K562 (cell line): ENCODE data around the gene MIEN1. TPM values are rescaled to one million over a fixed set of nuclear protein-coding genes. Genes with fewer than 3 reads are reported as not detected.

Source experiments
- ATAC-seq: fragments of 200-7000 bp; cut with Tn5 transposase; 3 replicates; pipeline ENCODE4 v1.9.1; 2020; ENCODE audit warnings: moderate library complexity
- BruUV-seq: library from RNA; stranded (reverse); fragments of 400-500 nt; replicated peaks from 2 replicates; lab custom pipeline; 2021; lab: Mats Ljungman, UMichigan
- CTCF ChIA-PET: fragments of 300-600 bp; formaldehyde crosslinking; extraction: SDS; loops from one replicate; lab custom pipeline; 2021; ENCODE audit warnings: low intra/inter-chr PET ratio; lab: Yijun Ruan, JAX
- POLR2A ChIA-PET: fragments of 300-600, 350-650 bp; sonication (Branson Sonifier 250); formaldehyde crosslinking; extraction: SDS; loops from one replicate; lab custom pipeline; 2021; ENCODE audit warnings: antibody characterized with exemption, inconsistent platforms; lab: Yijun Ruan, JAX
- DNase-seq, 4 experiments: peaks; one replicate each; pipeline versions ENCODE4 v3.0.0 to v3.0.0-alpha.2; 2011 to 2018; ENCODE audit warnings: low spot score in 3 of 4, mixed read lengths in 3 of 4; ENCODE audit errors: extremely low read depth in 1 of 4
- FAIRE-seq: peaks from 2 replicates; lab custom pipeline; 2011; peaks lifted over from hg19 to GRCh38; lab: Jason Lieb, UNC
- H2AFZ ChIP-seq: 2 replicates; pipeline ENCODE4 v1.6.0; 2011; ENCODE audit warnings: low read depth, low read length, control low read depth, inconsistent platforms
- H3K27ac ChIP-seq: fragments of 200-600 bp; 3 replicates; pipeline ENCODE4 v1.8.0; 2011; ENCODE audit warnings: low read depth, mild to moderate bottlenecking, control low read depth, inconsistent platforms, low read length, moderate library complexity, mixed read lengths; ENCODE audit errors: extremely low read depth
- H3K27me3 ChIP-seq, 2 experiments: fragments of 300-600 bp in 1 of 2; 2 replicates in 1 of 2; 3 replicates in 1 of 2; pipeline versions ENCODE4 v1.6.0 to v1.8.0; 2011; ENCODE audit warnings: inconsistent platforms in 2 of 2, low read length in 2 of 2, mild to moderate bottlenecking in 1 of 2, mixed read lengths in 1 of 2, moderate library complexity in 1 of 2; ENCODE audit not compliant: control insufficient read depth in 2 of 2, insufficient read depth in 2 of 2
- H3K36me3 ChIP-seq: fragments of 300-600 bp; 3 replicates; pipeline ENCODE4 v1.8.0; 2011; ENCODE audit warnings: mild to moderate bottlenecking, low read length, inconsistent platforms; ENCODE audit not compliant: control insufficient read depth, insufficient read depth
- H3K4me1 ChIP-seq, 2 experiments: fragments of 200-600 bp in 1 of 2; replicated peaks in 1 of 2; 2 replicates in 1 of 2; 3 replicates in 1 of 2; pipeline versions ENCODE4 v1.5.1 to v1.8.0; 2011; ENCODE audit warnings: inconsistent platforms in 2 of 2, low read length in 2 of 2, mild to moderate bottlenecking in 1 of 2, mixed read lengths in 1 of 2, moderate library complexity in 1 of 2; ENCODE audit not compliant: control insufficient read depth in 2 of 2, insufficient read depth in 2 of 2
- H3K4me2 ChIP-seq: 2 replicates; pipeline ENCODE4 v1.6.1; 2011; ENCODE audit warnings: low read length, control low read depth, inconsistent platforms, mixed read lengths; ENCODE audit not compliant: insufficient read depth
- H3K4me3 ChIP-seq: fragments of 200-600 bp; sonication (generic), shearing (Covaris generic); 2 replicates; pipeline ENCODE4 v1.5.1; 2016; ENCODE audit warnings: control low read depth, inconsistent platforms
- H3K79me2 ChIP-seq: fragments of 200-600 bp; 3 replicates; pipeline ENCODE4 v1.8.0; 2011; ENCODE audit warnings: low read length, inconsistent platforms; ENCODE audit not compliant: control insufficient read depth, insufficient read depth
- H3K9ac ChIP-seq, 2 experiments: 2 replicates each; pipeline versions ENCODE4 v1.6.0 to v1.6.1; 2011; ENCODE audit warnings: low read depth in 2 of 2, low read length in 2 of 2, control low read depth in 1 of 2, inconsistent platforms in 1 of 2, mild to moderate bottlenecking in 1 of 2, mixed read lengths in 1 of 2; ENCODE audit not compliant: insufficient read depth in 1 of 2
- H3K9me1 ChIP-seq: one replicate; pipeline ENCODE4 v1.6.0; 2011; ENCODE audit warnings: inconsistent platforms, mild to moderate bottlenecking, low read length, moderate library complexity; ENCODE audit not compliant: control insufficient read depth, insufficient read depth
- H3K9me3 ChIP-seq: replicated peaks from 2 replicates; pipeline ENCODE4 v1.5.1; 2011; ENCODE audit warnings: low read depth, low read length, inconsistent platforms; ENCODE audit not compliant: control insufficient read depth, insufficient read depth
- H4K20me1 ChIP-seq: replicated peaks from 2 replicates; pipeline ENCODE4 v1.6.1; 2011; ENCODE audit warnings: low read length, inconsistent platforms, mixed read lengths; ENCODE audit not compliant: control insufficient read depth, insufficient read depth
- ADNP ChIP-seq: fragments of 200-800 bp; sonication (Bioruptor generic); IDR thresholded peaks from 2 replicates; pipeline ENCODE4 v1.6.1; 2016; ENCODE audit warnings: missing genetic modification characterization, missing compliant biosample characterization
- CREB1 ChIP-seq, 2 experiments: sonication (generic) in 1 of 2; formaldehyde crosslinking in 1 of 2; IDR thresholded peaks; 2 replicates each; pipeline versions ENCODE4 v1.6.1 to v1.8.0; 2012 to 2022; ENCODE audit warnings: inconsistent platforms in 1 of 2, mild to moderate bottlenecking in 1 of 2, missing genetic modification reagents in 1 of 2, moderate library complexity in 1 of 2
- FUS ChIP-seq: fragments of 200-400 bp; formaldehyde crosslinking; optimal IDR thresholded peaks from 2 replicates; pipeline ENCODE3; 2017; ENCODE audit warnings: low read depth, low read length
- MAFK ChIP-seq: IDR thresholded peaks from 2 replicates; pipeline ENCODE4 v1.6.1; 2011; ENCODE audit warnings: low read length, improper control_type of control experiment
- NR2C1 ChIP-seq, 2 experiments: fragments of 450-650 bp; IDR thresholded peaks; 2 replicates each; pipeline ENCODE4 v1.6.1; 2017; ENCODE audit warnings: mild to moderate bottlenecking in 2 of 2, antibody characterized with exemption in 1 of 2, inconsistent platforms in 1 of 2, missing compliant biosample characterization in 1 of 2, missing genetic modification characterization in 1 of 2
- POLR2A ChIP-seq: fragments of 450-650 bp; conservative IDR thresholded peaks from 2 replicates; pipeline ENCODE4 v1.6.1; 2016
- SAFB2 ChIP-seq: fragments of 200-400 bp; formaldehyde crosslinking; IDR thresholded peaks from 2 replicates; pipeline ENCODE4 v1.6.1; 2018; ENCODE audit warnings: borderline replicate concordance, low read length, low read depth, moderate library complexity; ENCODE audit not compliant: severe bottlenecking
- SMAD4 ChIP-seq: fragments of 250-450 bp; sonication (Bioruptor Pico); conservative IDR thresholded peaks from 2 replicates; pipeline ENCODE4 v1.8.0; 2021; ENCODE audit warnings: inconsistent platforms, mild to moderate bottlenecking, moderate library complexity
- SNIP1 ChIP-seq: fragments of 450-650 bp; IDR thresholded peaks from 2 replicates; pipeline ENCODE4 v1.7.1; 2017; ENCODE audit warnings: low read depth, mild to moderate bottlenecking
- TRIM28 ChIP-seq: fragments of 450-650 bp; IDR thresholded peaks from 2 replicates; pipeline ENCODE4 v1.6.1; 2017
- WGBS: fragments of 100-300 bp; shearing (Covaris generic); methylation state at CpG from one replicate; pipeline ENCODE4 v1.1.6; 2016; ENCODE audit warnings: low coverage, mixed read lengths; ENCODE audit not compliant: insufficient coverage; ENCODE audit errors: missing lambda C conversion rate; 5-methylcytosine and 5-hydroxymethylcytosine counted together
- in situ Hi-C: fragments of 300-500 bp; cut with MboI; formaldehyde crosslinking; loops from 4 replicates; pipeline ENCODE4 v1.15.0; 2018; ENCODE audit warnings: inconsistent platforms, mixed read lengths
- intact Hi-C: fragments of 100-400 bp; cut with micrococcal nuclease; formaldehyde crosslinking; loops from 2 replicates; pipeline ENCODE4 v1.14.2; 2022
- polyA plus RNA-seq, 8 experiments: library from polyadenylated mRNA; depleted of rRNA in 4 of 8; stranded (reverse) in 5 of 8; unstranded in 3 of 8; fragments of >200 nt; fragmentation: Nextera tagmentation in 2 of 8; fragmentation: Illumina TruSeq in 1 of 8; extraction: Ambion mirVana in 2 of 8; extraction: Trizol in 1 of 8; gene quantifications; 2 replicates each; pipeline versions ENCODE4 v1.2.1 to v1.2.3, GENCODE V29; 2011 to 2014; ENCODE audit warnings: inconsistent platforms in 1 of 8, missing spikeins in 1 of 8
- total RNA-seq, 7 experiments: library from RNA; depleted of rRNA in 6 of 7; stranded (reverse); fragments of >200 nt in 6 of 7; fragmentation: Illumina TruSeq in 2 of 7; extraction: Trizol in 2 of 7; gene quantifications; 2 replicates each; pipeline versions ENCODE4 v1.2.1 to v1.2.3, GENCODE V29; 2011 to 2021; ENCODE audit warnings: low replicate concordance in 1 of 7
- TF ChIP-seq, protein P1 (sequence below): IDR thresholded peaks from 2 replicates; pipeline ENCODE4 v1.6.1; 2011; ENCODE audit warnings: borderline replicate concordance, low read depth, mild to moderate bottlenecking, moderate library complexity, low read length; ENCODE audit not compliant: insufficient read depth, poor library complexity, severe bottlenecking

The MIEN1 gene
- total and polyA plus RNA-seq, 9 of the 15 experiments (the other 6 are each of a cell fraction or from before 2014, with no cell fraction given): 61.3 to 142 (median 78.9) TPM

GRCh38 chr17:39716073-39716818 lies 14.1 kb downstream of the MIEN1 start:
- Histone ChIP-seq H2AFZ (no peak overlapping the region), H3K9ac (peak overlapping the region in 1 of 2 experiments; percentile 20; a peak in 1 of 4 replicates), H3K4me2 (no peak overlapping the region), H3K79me2 (no peaks in the 10 kb centered on the region), H4K20me1 (no peaks in the 10 kb centered on the region), H3K9me1 (no peaks in the 10 kb centered on the region), H3K4me3 (no peak overlapping the region), H3K27ac (no peak overlapping the region), H3K27me3 (no peaks in the 10 kb centered on the region), H3K9me3 (no peaks in the 10 kb centered on the region), H3K36me3 (no peaks in the 10 kb centered on the region), H3K4me1 (peaks cover 0 to 13% of the 10 kb centered on the region in 2 experiments; a peak in 2 of 5 replicates)
- POLR2A ChIA-PET: interaction anchor here (1.0 kb wide), 2 partner anchors 8 to 28 kb away, joined by 3 read pairs; partner anchors contain the start of gene PGAP3
- BruUV-seq: no TSS peak
- intact Hi-C loops: no loop called here
- CTCF ChIA-PET: no interaction called here
- FAIRE-seq (no peak), ATAC-seq (no peak), DNase-seq (no peak)
- in situ Hi-C loops: no loop called here
- TF ChIP-seq POLR2A: no peak
- TF ChIP-seq TRIM28: no peak
- no peak for TF ChIP-seq SMAD4
- no peak for TF ChIP-seq ADNP (tag)
- no peak for TF ChIP-seq NR2C1 (IDR thresholded peaks at IDR 0.05)
- no peak for TF ChIP-seq NR2C1 (tag; IDR thresholded peaks at IDR 0.05)
- TF ChIP-seq, protein P1, sequence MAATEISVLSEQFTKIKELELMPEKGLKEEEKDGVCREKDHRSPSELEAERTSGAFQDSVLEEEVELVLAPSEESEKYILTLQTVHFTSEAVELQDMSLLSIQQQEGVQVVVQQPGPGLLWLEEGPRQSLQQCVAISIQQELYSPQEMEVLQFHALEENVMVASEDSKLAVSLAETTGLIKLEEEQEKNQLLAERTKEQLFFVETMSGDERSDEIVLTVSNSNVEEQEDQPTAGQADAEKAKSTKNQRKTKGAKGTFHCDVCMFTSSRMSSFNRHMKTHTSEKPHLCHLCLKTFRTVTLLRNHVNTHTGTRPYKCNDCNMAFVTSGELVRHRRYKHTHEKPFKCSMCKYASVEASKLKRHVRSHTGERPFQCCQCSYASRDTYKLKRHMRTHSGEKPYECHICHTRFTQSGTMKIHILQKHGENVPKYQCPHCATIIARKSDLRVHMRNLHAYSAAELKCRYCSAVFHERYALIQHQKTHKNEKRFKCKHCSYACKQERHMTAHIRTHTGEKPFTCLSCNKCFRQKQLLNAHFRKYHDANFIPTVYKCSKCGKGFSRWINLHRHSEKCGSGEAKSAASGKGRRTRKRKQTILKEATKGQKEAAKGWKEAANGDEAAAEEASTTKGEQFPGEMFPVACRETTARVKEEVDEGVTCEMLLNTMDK: no peak
- TF ChIP-seq CREB1 (IDR thresholded peaks at IDR 0.05): no peak
- TF ChIP-seq CREB1 (CRISPR knock-in tag; IDR thresholded peaks at IDR 0.05): no peak
- TF ChIP-seq MAFK: no peak
- no peak for TF ChIP-seq SNIP1
- TF ChIP-seq FUS: no peak
- TF ChIP-seq SAFB2: no peak
- 58% methylated on average over 14 of the region's 15 CpGs for WGBS
